Type B pancreatic cell (in vitro differentiated cells): ENCODE measurements around the gene PDIA2. TPM values are rescaled to one million over a fixed set of nuclear protein-coding genes. Genes with fewer than 3 reads are reported as not detected.

Experiments
- DNase-seq: peaks from one replicate; pipeline ENCODE4 v3.0.0; 2021; ENCODE audit warnings: mixed read lengths; ENCODE audit not compliant: unreplicated experiment; ENCODE audit errors: extremely low spot score
- H3K27ac Mint-ChIP-seq: 2 replicates; pipeline ENCODE4 v1.8.0; 2021; ENCODE audit warnings: mild to moderate bottlenecking, mixed read lengths
- H3K27me3 Mint-ChIP-seq: 2 replicates; pipeline ENCODE4 v1.8.0; 2021; ENCODE audit warnings: mixed read lengths
- H3K36me3 Mint-ChIP-seq: 2 replicates; pipeline ENCODE4 v1.8.0; 2021; ENCODE audit warnings: mixed read lengths
- H3K4me1 Mint-ChIP-seq: one replicate; pipeline ENCODE4 v1.8.0; 2021; ENCODE audit warnings: mixed read lengths; ENCODE audit not compliant: unreplicated experiment
- H3K4me3 Mint-ChIP-seq: 2 replicates; pipeline ENCODE4 v1.8.0; 2021; ENCODE audit warnings: mild to moderate bottlenecking, mixed read lengths
- H3K9me3 Mint-ChIP-seq: 2 replicates; pipeline ENCODE4 v1.8.0; 2021; ENCODE audit warnings: mixed read lengths
- CTCF ChIP-seq: fragments of 200-600 bp; sonication (generic); conservative IDR thresholded peaks from 2 replicates; pipeline ENCODE4 v1.5.0; 2021; ENCODE audit warnings: antibody characterized with exemption, mild to moderate bottlenecking
- total RNA-seq: library from RNA; stranded (reverse); gene quantifications from 2 replicates; pipeline ENCODE4 v1.2.1, GENCODE V29; 2021; ENCODE audit warnings: low replicate concordance

The PDIA2 gene
- total RNA-seq, 1 donor from 2014 or later, result 1.0 TPM

- H3K27ac Mint-ChIP-seq, result no peak overlapping the region
- DNase-seq, result no peak
- no peaks in the 10 kb centered on the region for H3K9me3 Mint-ChIP-seq
- H3K4me1 Mint-ChIP-seq, result no peaks in the 10 kb centered on the region
- peaks cover 23% of the 10 kb centered on the region for H3K27me3 Mint-ChIP-seq
- TF ChIP-seq CTCF, result no peak
- no peak overlapping the region for H3K4me3 Mint-ChIP-seq
- peaks cover 3% of the 10 kb centered on the region for H3K36me3 Mint-ChIP-seq
These were observed 1.2 kb upstream of the PDIA2 start for GRCh38 chr16:281660-282255.

GRCh38 chr16:282491-282890, 473 bp upstream of the PDIA2 start:
- Mint-ChIP-seq H3K4me1 (no peaks in the 10 kb centered on the region), H3K27me3 (peaks cover 16% of the 10 kb centered on the region), H3K9me3 (no peaks in the 10 kb centered on the region), H3K27ac (no peak overlapping the region), H3K36me3 (peaks cover 3% of the 10 kb centered on the region), H3K4me3 (no peak overlapping the region)
- DNase-seq, result no peak
- TF ChIP-seq CTCF, result no peak

GRCh38 chr16:284204-285120, 1.5 kb downstream of the PDIA2 start:
- Mint-ChIP-seq H3K27ac (no peak overlapping the region), H3K27me3 (peaks cover 3% of the 10 kb centered on the region), H3K9me3 (no peaks in the 10 kb centered on the region), H3K4me3 (no peak overlapping the region), H3K4me1 (no peaks in the 10 kb centered on the region), H3K36me3 (peaks cover 3% of the 10 kb centered on the region)
- no peak for TF ChIP-seq CTCF
- DNase-seq, result no peak

GRCh38 chr16:285146-286055, 2.4 kb downstream of the PDIA2 start:
- Mint-ChIP-seq H3K27me3 (peaks cover 3% of the 10 kb centered on the region), H3K9me3 (no peaks in the 10 kb centered on the region), H3K36me3 (peaks cover 3% of the 10 kb centered on the region), H3K27ac (no peak overlapping the region), H3K4me1 (no peaks in the 10 kb centered on the region), H3K4me3 (no peak overlapping the region)
- no peak for DNase-seq
- no peak for TF ChIP-seq CTCF

GRCh38 chr16:286491-287297, 3.7 kb downstream of the PDIA2 start:
- H3K9me3 Mint-ChIP-seq, result no peaks in the 10 kb centered on the region
- no peaks in the 10 kb centered on the region for H3K4me1 Mint-ChIP-seq
- no peak for TF ChIP-seq CTCF
- no peak overlapping the region for H3K27ac Mint-ChIP-seq
- DNase-seq, result no peak
- H3K4me3 Mint-ChIP-seq, result no peak overlapping the region
- peaks cover 3% of the 10 kb centered on the region for H3K36me3 Mint-ChIP-seq
- peaks cover 3% of the 10 kb centered on the region for H3K27me3 Mint-ChIP-seq
